HG03354 (cell line): ENCODE measurements around the gene PHF2.

ENCODE experiments used
- ATAC-seq: cut with Tn5 transposase; IDR thresholded peaks from one replicate; pipeline ENCODE4 v1.9.1; 2021; ENCODE audit warnings: mild to moderate bottlenecking; ENCODE audit not compliant: unreplicated experiment, poor library complexity, severe bottlenecking

Gene PHF2

GRCh38 chr9:93597871-93598646 lies 21.7 kb downstream of the PHF2 start:
- ATAC-seq: no peak

GRCh38 chr9:93598647-93599241 lies 22.4 kb downstream of the PHF2 start:
- no peak for ATAC-seq

DNA sequence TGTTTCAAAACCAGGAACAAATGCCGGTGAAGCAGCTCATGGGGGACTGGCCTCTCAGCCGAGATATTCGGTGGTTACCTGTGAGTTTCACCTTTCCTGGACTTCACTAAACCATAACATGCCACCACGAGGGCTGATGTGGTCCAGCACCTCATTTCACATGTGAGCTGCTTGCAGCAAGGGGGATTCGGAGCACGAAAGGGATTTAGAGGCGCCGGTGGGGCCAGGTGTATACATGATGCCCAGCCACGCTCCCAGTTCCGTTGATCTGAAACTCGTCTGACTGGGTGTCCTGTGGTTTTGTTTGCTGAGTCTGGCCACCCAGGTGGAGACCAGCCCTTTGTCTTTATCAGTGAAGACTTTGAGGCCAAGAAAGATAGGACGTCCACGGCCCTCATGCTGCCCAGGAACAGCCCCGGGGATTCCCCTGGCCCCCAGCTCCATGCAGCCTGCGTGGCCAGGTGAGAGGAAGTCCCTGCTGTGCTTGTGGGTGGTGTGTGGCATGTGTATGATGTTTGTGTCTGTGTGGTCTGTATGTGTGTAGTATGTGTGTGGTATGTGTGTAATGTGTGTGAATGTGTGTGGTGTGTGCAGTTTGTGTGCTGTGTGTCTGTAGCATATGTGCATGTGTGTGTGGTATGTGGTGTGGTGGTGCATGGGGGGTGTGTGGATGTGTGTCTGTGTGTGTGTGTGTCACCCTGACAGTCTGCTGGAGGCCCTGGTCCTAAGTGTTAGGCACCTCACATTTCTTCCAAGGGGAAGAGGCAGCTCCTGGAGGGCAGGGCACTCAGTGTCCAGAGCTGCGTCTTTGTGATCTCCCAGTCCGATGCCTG lies 23.4 kb downstream of the PHF2 start:
- no peak for ATAC-seq

DNA sequence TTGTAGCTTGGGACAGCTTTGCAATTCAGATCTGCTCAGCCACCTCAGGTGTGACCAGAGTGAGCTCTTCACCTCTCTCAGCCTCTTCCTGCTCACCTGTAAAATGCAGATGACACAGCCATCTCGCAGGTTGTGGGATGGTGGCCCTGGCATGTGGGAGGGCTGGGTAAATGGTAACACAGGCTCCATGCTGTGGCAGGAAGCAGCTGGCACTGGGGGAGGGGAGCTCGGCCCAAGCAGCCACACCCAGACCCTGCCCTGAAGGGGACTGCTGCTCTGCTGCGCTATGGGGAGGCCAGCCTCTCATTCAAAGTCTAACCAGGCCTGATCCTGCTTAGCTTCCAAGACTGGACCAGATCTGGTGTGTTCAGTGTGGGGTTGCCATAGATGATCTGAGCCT lies 24.1 kb downstream of the PHF2 start:
- no peak for ATAC-seq

- ATAC-seq: no peak
Measured at GRCh38 chr9:93601063-93601462, 24.7 kb downstream of the PHF2 start.

- no peak for ATAC-seq
Measured at GRCh38 chr9:93601666-93602065, 25.3 kb downstream of the PHF2 start.

DNA sequence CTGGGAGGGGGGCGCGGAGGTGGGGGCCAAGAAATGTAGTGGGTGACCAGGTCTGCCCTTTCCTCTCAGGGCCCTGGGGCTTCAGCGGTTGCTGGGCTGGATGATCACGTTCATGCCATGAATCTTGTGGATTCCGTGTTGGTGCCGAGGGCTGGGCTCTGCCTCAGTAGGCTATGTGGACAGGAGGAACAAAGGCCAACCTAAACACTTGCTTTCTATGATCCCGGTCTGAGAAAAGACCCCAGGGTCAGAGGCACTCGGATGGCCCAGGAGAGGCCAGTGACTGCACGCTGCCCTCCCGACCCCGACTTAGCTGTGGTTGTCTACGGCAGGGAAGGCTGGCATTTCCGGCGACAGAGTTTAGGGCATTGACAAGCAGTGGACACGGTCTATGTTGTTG lies 26.6 kb downstream of the PHF2 start:
- ATAC-seq: no peak

- no peak for ATAC-seq
Measured at GRCh38 chr9:93603906-93604326, 27.5 kb downstream of the PHF2 start.

DNA sequence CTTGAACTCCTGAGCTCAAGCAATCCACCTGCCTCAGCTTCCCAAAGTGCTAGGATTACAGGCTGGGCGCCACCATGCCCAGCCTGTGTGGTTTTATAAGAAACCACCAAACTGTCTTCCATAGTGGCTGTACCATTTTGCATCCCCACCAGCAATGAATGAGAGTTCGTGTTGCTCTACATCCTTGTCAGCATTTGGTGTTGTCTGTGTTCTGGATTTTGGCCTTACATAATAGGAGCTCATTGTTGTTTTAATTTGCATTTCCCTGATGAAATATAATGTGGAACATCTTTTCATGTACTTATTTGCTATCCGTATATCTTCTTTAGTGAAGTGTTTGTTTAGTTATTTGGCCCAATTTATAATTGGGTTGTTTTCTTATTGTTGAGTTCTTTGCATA lies 29.8 kb downstream of the PHF2 start:
- ATAC-seq: no peak

GRCh38 chr9:93610206-93610605 lies 33.8 kb downstream of the PHF2 start:
- no peak for ATAC-seq

DNA sequence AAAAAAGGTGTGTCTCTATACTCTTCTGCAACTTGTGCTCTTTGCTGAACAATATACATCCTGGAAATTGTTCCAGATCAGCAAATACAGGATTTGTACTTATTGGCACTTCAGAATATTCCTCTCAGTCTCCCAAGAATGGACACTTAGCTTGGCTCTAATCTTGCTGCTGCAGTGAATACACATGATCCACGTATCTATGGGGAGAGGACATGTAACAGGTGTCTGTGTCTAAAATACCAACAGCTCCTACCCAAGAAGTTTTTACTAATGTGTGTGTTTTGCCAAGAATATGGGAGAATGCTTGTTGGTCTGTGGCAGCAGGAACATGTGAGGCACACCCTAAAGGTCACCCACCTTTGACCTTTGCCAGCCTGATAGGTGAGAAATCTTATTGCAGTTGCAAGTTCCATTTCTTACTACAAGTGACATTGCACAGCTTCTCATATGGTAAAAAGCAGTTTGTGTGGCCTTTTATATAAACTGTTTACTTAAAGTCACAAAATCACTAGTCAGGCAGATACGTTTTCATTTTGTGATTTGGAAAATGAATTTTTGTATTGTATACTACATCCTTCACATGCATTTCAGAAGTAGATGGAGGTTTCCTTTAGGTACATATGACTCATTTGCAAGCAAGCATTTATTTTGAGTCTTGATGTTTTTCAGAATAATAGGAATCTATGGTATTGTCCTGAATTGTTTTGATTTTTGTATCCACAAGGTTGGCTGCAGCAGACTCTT lies 35.8 kb downstream of the PHF2 start:
- ATAC-seq: no peak

DNA sequence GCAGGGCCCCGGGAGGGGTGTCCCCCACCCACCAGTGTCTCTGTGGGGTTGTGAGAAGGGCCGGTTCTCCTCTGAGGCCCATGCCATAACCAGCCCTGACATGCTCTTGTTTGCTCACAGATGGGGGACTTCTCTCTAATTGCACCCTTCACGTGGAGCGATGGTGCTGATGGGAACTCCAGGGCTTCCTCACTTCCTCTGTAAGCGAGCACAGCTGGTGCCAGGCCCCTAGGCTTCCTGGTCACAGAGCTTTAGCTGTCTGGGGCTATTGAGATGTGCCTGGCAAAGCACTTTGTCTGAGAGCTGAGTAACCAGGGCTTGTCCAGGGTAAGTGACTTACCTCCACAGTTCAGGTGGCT lies 36.4 kb downstream of the PHF2 start:
- no peak for ATAC-seq

DNA sequence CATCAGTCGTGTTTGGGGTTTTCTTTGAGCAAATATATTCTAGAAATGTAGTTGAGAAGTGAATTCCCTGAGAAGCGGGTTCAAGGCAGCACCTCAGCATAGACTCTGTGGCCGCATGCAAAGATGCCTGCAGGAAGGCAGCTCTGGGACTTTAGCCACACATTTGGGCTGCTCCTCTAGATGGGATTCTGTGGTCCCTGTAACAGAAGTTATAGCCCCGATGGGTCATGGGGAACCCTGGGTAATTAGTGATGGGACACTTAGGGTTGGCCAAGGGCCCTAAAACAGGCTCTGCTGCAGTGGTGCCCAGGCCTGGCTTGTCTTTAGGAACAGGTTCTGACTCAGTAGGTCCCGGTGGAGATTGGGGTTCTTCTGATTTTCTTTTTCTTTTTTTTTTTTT lies 36.8 kb downstream of the PHF2 start:
- no peak for ATAC-seq

GRCh38 chr9:93613791-93614190 lies 37.4 kb downstream of the PHF2 start:
- no peak for ATAC-seq

- ATAC-seq: no peak
Measured at GRCh38 chr9:93614830-93615468, 38.6 kb downstream of the PHF2 start.

DNA sequence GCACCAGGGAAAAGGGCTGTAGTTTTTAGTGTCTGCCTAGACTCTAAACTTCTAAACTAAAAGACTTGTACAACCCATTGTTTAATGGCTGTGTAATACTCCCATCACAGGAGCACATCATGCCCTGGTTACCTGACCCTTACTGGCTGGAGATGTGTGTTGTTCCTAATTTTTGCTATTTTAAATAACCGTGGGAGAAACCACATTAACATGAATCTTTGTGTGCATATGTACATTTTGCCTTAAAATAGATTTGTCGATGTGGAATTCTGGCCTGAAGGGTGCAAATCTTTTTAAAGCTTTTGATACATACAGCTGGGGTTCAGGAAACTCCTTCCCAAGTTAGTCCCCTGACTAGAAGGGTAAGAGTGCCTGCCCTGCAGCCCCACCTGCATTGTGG lies 39.7 kb downstream of the PHF2 start:
- ATAC-seq: no peak

DNA sequence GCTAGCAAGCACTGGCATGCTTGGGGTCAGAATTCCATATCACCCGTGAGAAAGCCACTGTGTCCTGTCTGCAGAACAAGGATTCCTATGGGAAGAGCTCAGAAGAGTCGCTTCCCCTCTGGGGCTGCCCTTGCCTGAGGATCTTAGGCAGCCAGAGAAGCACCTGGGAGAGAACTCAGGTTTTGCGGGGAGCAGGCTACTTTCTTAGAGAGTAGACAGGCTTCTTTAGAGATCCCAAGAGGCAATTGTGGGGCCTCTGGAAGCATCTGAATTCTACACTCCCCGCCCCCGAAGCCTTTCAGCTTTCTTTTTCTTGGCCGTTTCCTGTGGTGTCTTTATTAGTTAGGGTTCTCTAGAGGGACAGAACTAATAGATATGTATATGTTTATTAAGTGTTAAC lies 40.9 kb downstream of the PHF2 start:
- ATAC-seq: no peak

GRCh38 chr9:93619272-93619775 lies 42.9 kb downstream of the PHF2 start:
- no peak for ATAC-seq

- no peak for ATAC-seq
Measured at GRCh38 chr9:93620041-93620506, 43.7 kb downstream of the PHF2 start.
